Neuron (in vitro differentiated cells): ENCODE data around the gene ANKRD44.
"Not testable (repeated sequence)": the region's sequence is repeated elsewhere in the genome, so short reads cannot be mapped to it uniquely, and the experiment has no call there.

Experiments used
- H2AFZ ChIP-seq: one replicate; pipeline ENCODE4 v1.6.1; 2013; ENCODE audit warnings: low read depth, mild to moderate bottlenecking, inconsistent platforms, low read length, moderate library complexity
- H3K27me3 ChIP-seq: one replicate; pipeline ENCODE4 v1.6.1; 2013; ENCODE audit warnings: low read length; ENCODE audit not compliant: insufficient read depth
- H3K36me3 ChIP-seq: one replicate; pipeline ENCODE4 v1.6.1; 2013; ENCODE audit warnings: low read length; ENCODE audit not compliant: insufficient read depth
- H3K4me1 ChIP-seq: one replicate; pipeline ENCODE4 v1.6.1; 2013; ENCODE audit warnings: low read length; ENCODE audit not compliant: insufficient read depth
- H3K4me3 ChIP-seq: 2 replicates; pipeline ENCODE4 v1.5.1; 2013; ENCODE audit warnings: mild to moderate bottlenecking, low read length, moderate library complexity
- H3K9me3 ChIP-seq: one replicate; pipeline ENCODE4 v1.6.1; 2013; ENCODE audit warnings: low read length

The ANKRD44 gene

DNA sequence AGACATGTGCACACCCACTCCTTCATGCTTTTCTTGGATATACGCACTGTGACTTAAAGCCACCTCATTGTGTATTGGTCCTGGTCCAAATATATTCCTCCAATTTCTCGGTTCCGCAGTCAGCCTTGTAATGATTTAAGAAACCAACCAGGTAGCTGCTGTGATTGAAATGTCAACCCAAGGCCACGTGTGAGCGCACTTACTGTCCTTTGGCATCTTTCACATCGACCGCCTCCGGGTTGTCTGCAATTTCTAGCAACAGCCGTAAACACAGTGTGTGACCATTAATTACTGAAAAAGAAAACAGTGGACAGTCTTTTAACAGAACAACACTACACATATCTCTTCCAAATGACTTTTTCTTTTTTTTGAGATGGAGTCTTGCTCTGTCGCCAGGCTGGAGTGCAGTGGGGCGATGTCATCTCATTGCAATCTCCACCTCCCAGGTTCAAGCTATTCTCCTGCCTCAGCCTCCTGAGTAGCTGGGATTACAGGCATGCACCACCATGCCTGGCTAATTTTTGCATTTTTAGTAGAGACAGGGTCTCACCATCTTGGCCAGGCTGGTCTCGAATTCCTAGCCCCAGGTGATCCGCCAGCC is 301.7 kb downstream of the ANKRD44 start:
- H3K27me3 ChIP-seq, H3K4me3 ChIP-seq, H3K36me3 ChIP-seq, H3K9me3 ChIP-seq, H2AFZ ChIP-seq: not testable (repeated sequence)
- peaks cover 35% of the 10 kb centered on the region for H3K4me1 ChIP-seq

- Histone ChIP-seq H3K36me3 (no peaks in the 10 kb centered on the region), H3K27me3 (no peaks in the 10 kb centered on the region), H3K4me3 (no peak overlapping the region), H2AFZ (no peak overlapping the region), H3K4me1 (peaks cover 35% of the 10 kb centered on the region), H3K9me3 (no peaks in the 10 kb centered on the region)
Measured at GRCh38 chr2:197007716-197008628, 302.6 kb downstream of the ANKRD44 start.

DNA sequence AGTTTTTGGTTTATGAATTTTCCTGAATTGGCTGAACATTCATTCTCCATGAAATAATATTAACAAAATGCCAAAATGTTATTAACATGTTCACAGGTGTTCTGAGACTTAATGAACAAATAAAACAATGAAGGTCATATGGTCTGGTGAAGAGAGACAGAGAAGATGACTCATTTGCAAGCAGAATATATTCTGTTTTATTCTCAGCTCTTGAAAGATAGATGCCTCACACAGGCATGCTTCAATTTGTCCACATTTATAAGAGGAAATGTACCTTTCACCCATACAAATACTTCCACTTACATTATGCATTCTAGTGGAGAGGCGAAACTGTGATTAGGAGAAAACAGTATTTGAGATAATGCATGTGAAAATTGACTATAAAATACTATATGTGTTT is 308.7 kb downstream of the ANKRD44 start:
- H3K36me3 ChIP-seq = no peaks in the 10 kb centered on the region
- no peaks in the 10 kb centered on the region for H3K4me1 ChIP-seq
- H3K4me3 ChIP-seq = no peak overlapping the region
- H2AFZ ChIP-seq = no peak overlapping the region
- H3K9me3 ChIP-seq = no peaks in the 10 kb centered on the region
- no peaks in the 10 kb centered on the region for H3K27me3 ChIP-seq

DNA sequence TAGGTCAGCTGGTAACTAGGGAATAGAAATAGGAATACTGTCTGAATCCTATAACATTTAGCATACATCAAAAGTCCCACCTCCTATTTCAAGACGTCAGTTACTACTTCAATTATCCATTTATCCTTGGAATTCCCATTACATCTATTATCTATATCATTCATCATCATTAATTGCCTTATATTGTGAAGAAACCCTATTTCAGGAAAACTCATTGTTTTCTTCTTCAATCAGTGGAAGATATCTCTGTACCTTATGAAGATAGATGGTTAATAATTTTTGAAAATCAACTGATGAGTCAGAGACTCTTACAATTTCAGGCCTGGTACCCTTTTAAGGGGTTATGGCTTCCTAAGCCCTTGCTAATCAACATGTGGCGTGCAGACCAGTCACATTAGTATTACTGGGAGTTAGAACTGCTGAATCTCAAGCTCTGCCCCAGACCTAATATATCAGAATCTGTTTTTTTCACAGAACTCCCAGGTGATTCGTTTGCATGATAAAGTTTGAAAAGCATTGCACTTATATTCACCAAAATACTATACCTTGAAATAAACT is 314.7 kb downstream of the ANKRD44 start:
- Histone ChIP-seq H3K4me1 (peaks cover 4% of the 10 kb centered on the region), H3K4me3 (no peak overlapping the region), H3K9me3 (no peaks in the 10 kb centered on the region), H2AFZ (no peak overlapping the region), H3K36me3 (no peaks in the 10 kb centered on the region), H3K27me3 (no peaks in the 10 kb centered on the region)

GRCh38 chr2:196994764-196995163 is 315.8 kb downstream of the ANKRD44 start:
- Histone ChIP-seq H2AFZ (no peak overlapping the region), H3K36me3 (no peaks in the 10 kb centered on the region), H3K4me1 (peaks cover 13% of the 10 kb centered on the region), H3K4me3 (no peak overlapping the region), H3K27me3 (no peaks in the 10 kb centered on the region), H3K9me3 (no peaks in the 10 kb centered on the region)

DNA sequence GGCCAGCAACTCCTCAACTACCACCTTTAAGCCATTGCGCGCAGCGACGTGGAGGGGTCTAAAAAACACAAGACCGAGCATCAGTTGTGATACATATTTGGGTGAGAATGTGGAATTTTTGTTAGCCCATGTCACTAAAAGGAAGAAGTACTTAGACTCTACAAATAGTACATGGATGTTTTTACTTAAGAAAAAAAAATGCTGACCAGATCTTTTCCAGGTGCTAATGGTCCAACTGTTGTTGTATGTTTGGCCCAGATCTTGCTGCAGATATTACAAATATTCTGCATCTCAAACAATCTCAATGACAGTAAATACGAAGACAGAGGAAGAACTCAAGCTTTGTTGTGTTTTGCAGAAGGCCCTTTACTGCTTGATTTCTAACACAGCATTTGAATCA is 317.0 kb downstream of the ANKRD44 start:
- H3K9me3 ChIP-seq = no peaks in the 10 kb centered on the region
- no peak overlapping the region for H3K4me3 ChIP-seq
- peaks cover 24% of the 10 kb centered on the region for H3K4me1 ChIP-seq
- no peaks in the 10 kb centered on the region for H3K36me3 ChIP-seq
- no peaks in the 10 kb centered on the region for H3K27me3 ChIP-seq
- no peak overlapping the region for H2AFZ ChIP-seq

DNA sequence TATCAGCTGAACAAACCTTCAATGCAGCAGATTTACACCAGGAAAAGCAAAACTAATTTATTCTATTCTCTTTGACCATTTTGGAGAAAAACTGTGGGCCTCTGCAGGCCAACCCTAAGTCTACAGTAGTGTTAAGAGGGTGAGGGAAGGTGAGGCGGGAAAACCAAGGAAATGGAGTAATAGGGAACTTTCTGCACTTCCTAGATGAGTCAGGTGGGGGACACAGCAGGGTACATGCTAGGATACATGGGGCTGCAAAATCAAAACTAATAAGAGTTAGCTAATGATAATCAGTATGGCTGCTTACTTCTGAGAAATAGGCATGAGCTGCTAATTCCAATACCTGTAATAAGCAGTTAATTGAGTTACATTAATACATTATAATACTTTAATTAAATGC is 318.1 kb downstream of the ANKRD44 start:
- no peaks in the 10 kb centered on the region for H3K27me3 ChIP-seq
- H2AFZ ChIP-seq = no peak overlapping the region
- peaks cover 35% of the 10 kb centered on the region for H3K4me1 ChIP-seq
- no peaks in the 10 kb centered on the region for H3K36me3 ChIP-seq
- H3K9me3 ChIP-seq = no peaks in the 10 kb centered on the region
- H3K4me3 ChIP-seq = no peak overlapping the region

DNA sequence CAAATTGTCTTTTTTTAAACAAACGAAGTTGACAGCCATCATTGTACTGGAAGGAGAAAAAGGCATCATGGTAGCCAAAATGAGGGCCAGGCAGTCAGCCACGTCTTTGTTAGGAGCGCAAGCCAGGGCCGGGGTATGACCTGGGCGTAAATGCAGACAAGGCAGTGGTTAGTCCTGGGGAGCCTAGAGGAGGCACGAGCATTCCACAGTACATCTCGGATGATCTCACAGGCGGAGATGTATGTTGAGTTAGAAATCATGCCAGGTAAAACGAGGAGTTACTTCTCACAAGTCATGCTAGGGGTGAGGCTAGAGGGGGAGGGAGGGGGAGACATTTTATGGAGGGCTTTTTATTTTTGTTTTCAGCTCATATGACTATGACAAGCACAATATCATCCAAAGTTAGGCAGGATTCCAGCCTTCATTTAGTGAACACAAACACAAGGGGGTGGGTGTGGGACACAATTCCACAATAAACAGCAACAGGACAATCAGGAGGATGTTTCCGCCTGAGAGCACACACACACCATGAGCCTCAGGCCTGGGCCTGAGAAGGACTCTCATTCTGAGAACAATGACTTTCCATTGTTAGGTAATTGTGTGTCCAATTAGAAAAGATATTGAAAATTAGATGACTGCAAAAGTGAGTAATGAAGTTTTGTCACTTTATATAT is 319.7 kb downstream of the ANKRD44 start:
- H3K4me3 ChIP-seq = no peak overlapping the region
- H2AFZ ChIP-seq = no peak overlapping the region
- H3K4me1 ChIP-seq = peaks cover 45% of the 10 kb centered on the region

GRCh38 chr2:196990092-196990491 is 320.5 kb downstream of the ANKRD44 start:
- H3K27me3 ChIP-seq = no peaks in the 10 kb centered on the region
- no peak overlapping the region for H2AFZ ChIP-seq
- H3K4me1 ChIP-seq = peaks cover 45% of the 10 kb centered on the region

More for the DNA sequence above, 319.7 kb downstream of the ANKRD44 start:
- no peaks in the 10 kb centered on the region for H3K27me3 ChIP-seq
- no peaks in the 10 kb centered on the region for H3K9me3 ChIP-seq
- H3K36me3 ChIP-seq = no peaks in the 10 kb centered on the region

GRCh38 chr2:196989496-196989895 is 321.1 kb downstream of the ANKRD44 start:
- peaks cover 45% of the 10 kb centered on the region for H3K4me1 ChIP-seq
- no peak overlapping the region for H3K4me3 ChIP-seq
- H3K9me3 ChIP-seq = no peaks in the 10 kb centered on the region
- no peaks in the 10 kb centered on the region for H3K36me3 ChIP-seq
- no peaks in the 10 kb centered on the region for H3K27me3 ChIP-seq
- no peak overlapping the region for H2AFZ ChIP-seq

More at GRCh38 chr2:196990092-196990491, 320.5 kb downstream of the ANKRD44 start:
- Histone ChIP-seq H3K9me3 (no peaks in the 10 kb centered on the region), H3K36me3 (no peaks in the 10 kb centered on the region), H3K4me3 (no peak overlapping the region)

DNA sequence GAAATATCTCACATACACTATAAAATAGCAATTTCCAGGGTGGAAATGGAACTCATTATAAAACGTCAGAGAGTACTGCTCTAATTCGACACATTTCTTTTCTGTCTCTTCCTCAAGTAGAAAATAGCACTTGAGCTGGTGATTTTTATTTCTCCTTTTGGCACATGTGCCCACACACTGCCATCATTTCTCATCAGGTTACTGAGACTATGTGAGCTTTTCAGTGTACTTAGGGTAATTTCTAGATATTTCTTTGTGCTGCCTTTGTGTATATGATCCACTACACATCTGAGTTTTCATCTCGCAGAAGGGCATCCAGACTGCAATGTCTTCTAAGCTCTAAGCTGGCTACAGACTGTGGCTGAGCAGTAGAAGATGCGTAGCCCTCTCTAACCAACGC is 321.9 kb downstream of the ANKRD44 start:
- Histone ChIP-seq H3K27me3 (no peaks in the 10 kb centered on the region), H3K9me3 (no peaks in the 10 kb centered on the region), H3K36me3 (no peaks in the 10 kb centered on the region), H3K4me3 (no peak overlapping the region), H2AFZ (peak overlapping the region; percentile 70), H3K4me1 (peaks cover 45% of the 10 kb centered on the region)

DNA sequence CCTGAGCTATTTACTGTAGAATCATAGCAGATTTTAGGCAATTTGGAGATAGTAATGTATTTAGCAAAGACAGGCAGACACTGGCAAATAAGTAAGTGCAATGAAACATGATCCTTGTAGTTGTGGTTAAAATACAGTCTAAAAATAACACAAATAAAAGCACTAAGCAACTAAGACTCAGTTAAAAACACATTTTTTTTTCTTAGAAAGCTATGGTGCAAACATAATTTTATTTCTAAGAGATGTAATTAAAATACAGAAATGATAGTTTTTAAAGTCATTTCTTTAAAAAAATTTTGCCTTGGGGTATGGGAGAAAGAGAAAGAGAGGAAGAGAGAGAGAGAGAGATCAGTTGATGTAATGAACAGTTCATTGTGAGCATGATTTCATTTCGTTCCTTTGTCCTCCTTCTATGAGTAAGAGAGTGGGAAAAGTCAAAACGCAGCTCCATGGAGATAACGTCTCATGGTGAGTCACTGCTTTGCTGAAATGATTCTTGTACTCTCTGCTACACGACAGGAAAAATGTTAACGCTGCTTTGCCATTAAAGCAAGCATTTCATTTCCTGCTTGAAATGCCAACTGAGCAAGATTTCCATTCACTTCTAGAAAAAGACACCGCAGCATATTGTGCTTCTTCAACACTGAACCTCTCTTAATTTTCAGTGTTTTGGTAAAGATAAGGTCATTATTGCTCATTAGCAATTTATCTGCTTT is 322.8 kb downstream of the ANKRD44 start:
- H2AFZ ChIP-seq = peak overlapping the region; percentile 70
- H3K9me3 ChIP-seq = no peaks in the 10 kb centered on the region
- no peaks in the 10 kb centered on the region for H3K36me3 ChIP-seq
- no peaks in the 10 kb centered on the region for H3K27me3 ChIP-seq
- H3K4me3 ChIP-seq = peak overlapping the region; percentile 4
- peaks cover 45% of the 10 kb centered on the region for H3K4me1 ChIP-seq
